Peyer's patch (tissue), 4 donors: ENCODE measurements around the gene RPL23. TPM values are rescaled to one million over a fixed set of nuclear protein-coding genes. Genes with fewer than 3 reads are reported as not detected.
A peak's percentile ranks its signal among the peaks of the same experiment; 100 is the strongest.

Experiments used
- DNase-seq, 3 donors: peaks; one replicate each; pipeline ENCODE4 v3.0.0-alpha.2; 2017 to 2019
- H3K27ac ChIP-seq, 4 donors: fragments of 200-600 bp; sonication (generic); one replicate each; pipeline ENCODE4 v1.5.1; 2016 to 2019
- H3K27me3 ChIP-seq, 2 donors: fragments of 200-600 bp; sonication (generic); one replicate each; pipeline ENCODE4 v1.5.1; 2019
- H3K36me3 ChIP-seq, 3 donors: fragments of 200-600 bp; sonication (generic); one replicate each; pipeline ENCODE4 v1.5.1; 2016 to 2019
- H3K4me1 ChIP-seq, 4 donors: fragments of 200-600 bp; sonication (generic); one replicate each; pipeline ENCODE4 v1.5.1; 2016 to 2019
- H3K4me3 ChIP-seq, 4 donors: fragments of 200-600 bp; sonication (generic); 1 replicate in 3 of 4; 2 replicates in 1 of 4; pipeline ENCODE4 v1.5.1; 2016 to 2019; ENCODE audit warnings: mild to moderate bottlenecking in 1 of 4
- H3K9me3 ChIP-seq, 4 donors: fragments of 200-600 bp; sonication (generic); one replicate each; pipeline ENCODE4 v1.5.1; 2016 to 2019; ENCODE audit warnings: mild to moderate bottlenecking in 1 of 4
- CTCF ChIP-seq, 6 experiments: fragments of 450-650 bp in 4 of 6; fragments of 200-600 bp in 2 of 6; sonication (generic) in 1 of 6; IDR thresholded peaks; one replicate each; pipeline ENCODE4 v1.5.1; 2017 to 2019; ENCODE audit warnings: antibody characterized with exemption in 6 of 6, mild to moderate bottlenecking in 3 of 6, moderate library complexity in 1 of 6
- POLR2A ChIP-seq, 2 donors: fragments of 450-650 bp; IDR thresholded peaks; one replicate each; pipeline ENCODE4 v1.5.1; 2017; ENCODE audit warnings: antibody characterized with exemption in 2 of 2, mild to moderate bottlenecking in 2 of 2, moderate library complexity in 2 of 2
- total RNA-seq, 4 donors: library from RNA; depleted of rRNA; stranded (reverse); fragments of >200 nt; gene quantifications; one replicate each; pipeline ENCODE4 v1.1.0, GENCODE V29; 2016

RPL23 gene
- total RNA-seq, 4 donors from 2014 or later, result 347 to 1,233 (median 540) TPM

- no peaks in the 10 kb centered on the region for H3K27me3 ChIP-seq
- DNase-seq, result peak in 2 of 3 donors; percentile 74 to 78
- peaks cover 0 to 59% (median 0%) of the 10 kb centered on the region in 3 donors for H3K36me3 ChIP-seq
- no peak for TF ChIP-seq POLR2A (IDR thresholded peaks at IDR 0.05)
- peak overlapping the region; percentile 86 to 95 (median 88) for H3K27ac ChIP-seq
- no peaks in the 10 kb centered on the region for H3K9me3 ChIP-seq
- peaks cover 30 to 90% (median 50%) of the 10 kb centered on the region in 4 donors for H3K4me1 ChIP-seq
- peak overlapping the region in 2 of 4 donors; percentile 12 to 27 for H3K4me3 ChIP-seq
Observed at GRCh38 chr17:38897671-38898290, 44.3 kb upstream of the RPL23 start.

- peak in 2 of 3 donors; percentile 79 for DNase-seq
- Histone ChIP-seq H3K27ac (peak overlapping the region; percentile 86 to 95 (median 88)), H3K36me3 (peaks cover 0 to 59% (median 0%) of the 10 kb centered on the region in 3 donors), H3K4me1 (peaks cover 30 to 90% (median 50%) of the 10 kb centered on the region in 4 donors), H3K27me3 (no peaks in the 10 kb centered on the region), H3K9me3 (no peaks in the 10 kb centered on the region), H3K4me3 (peak overlapping the region in 1 of 4 donors; percentile 6)
- no peak for TF ChIP-seq POLR2A (IDR thresholded peaks at IDR 0.05)
- no peak for TF ChIP-seq CTCF (IDR thresholded peaks at IDR 0.05)
Observed at GRCh38 chr17:38897176-38897575, 43.7 kb upstream of the RPL23 start.

GRCh38 chr17:38896346-38896954 lies 42.9 kb upstream of the RPL23 start:
- TF ChIP-seq CTCF (IDR thresholded peaks at IDR 0.05) (no peak), POLR2A (IDR thresholded peaks at IDR 0.05) (no peak)
- H3K36me3 ChIP-seq, result peaks cover 0 to 60% (median 0%) of the 10 kb centered on the region in 3 donors
- H3K27me3 ChIP-seq, result no peaks in the 10 kb centered on the region
- DNase-seq, result no peak
- H3K9me3 ChIP-seq, result no peaks in the 10 kb centered on the region
- peak overlapping the region; percentile 86 to 95 (median 88) for H3K27ac ChIP-seq
- H3K4me1 ChIP-seq, result peaks cover 30 to 85% (median 50%) of the 10 kb centered on the region in 4 donors
- H3K4me3 ChIP-seq, result no peak overlapping the region

- no peaks in the 10 kb centered on the region for H3K27me3 ChIP-seq
- peaks cover 0 to 66% (median 0%) of the 10 kb centered on the region in 3 donors for H3K36me3 ChIP-seq
- no peak overlapping the region for H3K4me3 ChIP-seq
- H3K27ac ChIP-seq, result peak overlapping the region; percentile 36 to 74 (median 52)
- peaks cover 25 to 82% (median 44%) of the 10 kb centered on the region in 4 donors for H3K4me1 ChIP-seq
- no peaks in the 10 kb centered on the region for H3K9me3 ChIP-seq
- TF ChIP-seq POLR2A (IDR thresholded peaks at IDR 0.05), result no peak
- TF ChIP-seq CTCF (IDR thresholded peaks at IDR 0.05), result no peak
- DNase-seq, result no peak
Observed at GRCh38 chr17:38894276-38894675, 40.8 kb upstream of the RPL23 start.

- no peak for TF ChIP-seq CTCF (IDR thresholded peaks at IDR 0.05)
- no peak for TF ChIP-seq POLR2A (IDR thresholded peaks at IDR 0.05)
- H3K27ac ChIP-seq, result peak overlapping the region; percentile 36 to 74 (median 52)
- no peak overlapping the region for H3K4me3 ChIP-seq
- H3K27me3 ChIP-seq, result no peaks in the 10 kb centered on the region
- no peaks in the 10 kb centered on the region for H3K9me3 ChIP-seq
- DNase-seq, result peak in 1 of 3 donors; percentile 32
- H3K4me1 ChIP-seq, result peaks cover 20 to 82% (median 39%) of the 10 kb centered on the region in 4 donors
- H3K36me3 ChIP-seq, result peaks cover 0 to 72% (median 0%) of the 10 kb centered on the region in 3 donors
Observed at GRCh38 chr17:38893607-38894006, 40.1 kb upstream of the RPL23 start.

GRCh38 chr17:38893113-38893512 lies 39.6 kb upstream of the RPL23 start:
- Histone ChIP-seq H3K27ac (peak overlapping the region; percentile 36 to 74 (median 52)), H3K9me3 (no peaks in the 10 kb centered on the region), H3K4me1 (peaks cover 20 to 81% (median 34%) of the 10 kb centered on the region in 4 donors), H3K4me3 (no peak overlapping the region), H3K36me3 (peaks cover 0 to 73% (median 0%) of the 10 kb centered on the region in 3 donors), H3K27me3 (no peaks in the 10 kb centered on the region)
- DNase-seq, result no peak
- TF ChIP-seq CTCF (IDR thresholded peaks at IDR 0.05) (no peak), POLR2A (IDR thresholded peaks at IDR 0.05) (no peak)
